Neural cell (in vitro differentiated cells): ENCODE measurements around the gene KLHL34.

Source experiments
- EP300 ChIP-seq: fragments of 450-650 bp; conservative IDR thresholded peaks from 2 replicates; pipeline ENCODE4 v1.6.1; 2014; ENCODE audit warnings: antibody characterized with exemption, mild to moderate bottlenecking, moderate library complexity; ENCODE audit not compliant: poor library complexity, severe bottlenecking
- EZH2 ChIP-seq: fragments of 200-600, 300-800 bp; shearing (Covaris generic), sonication (generic); IDR thresholded peaks from 2 replicates; pipeline ENCODE4 v1.6.1; 2014; ENCODE audit warnings: antibody characterized with exemption, low read length, borderline replicate concordance, mild to moderate bottlenecking; ENCODE audit not compliant: insufficient read depth, poor library complexity, severe bottlenecking
- POLR2AphosphoS5 ChIP-seq: IDR thresholded peaks from 2 replicates; pipeline ENCODE4 v1.6.1; 2012
- RAD21 ChIP-seq: fragments of 450-650 bp; conservative IDR thresholded peaks from 2 replicates; pipeline ENCODE4 v1.6.1; 2014; ENCODE audit warnings: antibody characterized with exemption, mild to moderate bottlenecking, moderate library complexity
- SMC3 ChIP-seq: fragments of 450-650 bp; conservative IDR thresholded peaks from 2 replicates; pipeline ENCODE4 v1.6.1; 2014; ENCODE audit warnings: antibody characterized with exemption, mild to moderate bottlenecking, moderate library complexity; ENCODE audit not compliant: poor library complexity
- TAF1 ChIP-seq: IDR thresholded peaks from 2 replicates; pipeline ENCODE4 v1.6.1; 2012; ENCODE audit warnings: low read depth
- TF ChIP-seq, protein P1 (sequence below): fragments of 450-650 bp; IDR thresholded peaks from 2 replicates; pipeline ENCODE4 v1.5.1; 2014; ENCODE audit warnings: antibody characterized with exemption, mild to moderate bottlenecking, moderate library complexity; ENCODE audit not compliant: poor library complexity, severe bottlenecking

DNA sequence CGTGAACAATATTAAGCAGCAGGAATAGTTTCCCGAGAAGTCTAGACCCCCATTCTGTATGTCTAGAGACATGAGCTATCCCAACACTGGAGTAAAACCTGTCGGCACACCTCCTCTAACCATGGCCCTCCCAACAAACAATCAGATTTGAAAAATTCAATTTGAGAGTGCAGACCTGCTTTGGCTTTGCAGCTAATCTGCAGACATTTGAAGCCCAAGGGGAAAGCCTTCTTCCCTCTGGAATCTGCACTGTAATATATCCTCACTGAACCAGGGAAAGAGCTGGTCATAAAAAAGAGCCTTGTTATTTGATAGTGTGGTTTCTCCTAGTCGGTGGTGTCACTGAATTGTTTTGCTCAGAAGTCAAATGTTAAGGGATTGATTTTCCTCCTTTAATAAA is 44.6 kb upstream of the KLHL34 start:
- TF ChIP-seq, protein P1, sequence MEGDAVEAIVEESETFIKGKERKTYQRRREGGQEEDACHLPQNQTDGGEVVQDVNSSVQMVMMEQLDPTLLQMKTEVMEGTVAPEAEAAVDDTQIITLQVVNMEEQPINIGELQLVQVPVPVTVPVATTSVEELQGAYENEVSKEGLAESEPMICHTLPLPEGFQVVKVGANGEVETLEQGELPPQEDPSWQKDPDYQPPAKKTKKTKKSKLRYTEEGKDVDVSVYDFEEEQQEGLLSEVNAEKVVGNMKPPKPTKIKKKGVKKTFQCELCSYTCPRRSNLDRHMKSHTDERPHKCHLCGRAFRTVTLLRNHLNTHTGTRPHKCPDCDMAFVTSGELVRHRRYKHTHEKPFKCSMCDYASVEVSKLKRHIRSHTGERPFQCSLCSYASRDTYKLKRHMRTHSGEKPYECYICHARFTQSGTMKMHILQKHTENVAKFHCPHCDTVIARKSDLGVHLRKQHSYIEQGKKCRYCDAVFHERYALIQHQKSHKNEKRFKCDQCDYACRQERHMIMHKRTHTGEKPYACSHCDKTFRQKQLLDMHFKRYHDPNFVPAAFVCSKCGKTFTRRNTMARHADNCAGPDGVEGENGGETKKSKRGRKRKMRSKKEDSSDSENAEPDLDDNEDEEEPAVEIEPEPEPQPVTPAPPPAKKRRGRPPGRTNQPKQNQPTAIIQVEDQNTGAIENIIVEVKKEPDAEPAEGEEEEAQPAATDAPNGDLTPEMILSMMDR, result no peak
- TF ChIP-seq SMC3 (no peak), EP300 (no peak), RAD21 (no peak), POLR2AphosphoS5 (no peak), TAF1 (no peak), EZH2 (no peak)
